ENCODE measurements around the gene CIAO2B. TPM values are rescaled to one million over a fixed set of nuclear protein-coding genes. Genes with fewer than 3 reads are reported as not detected.
A peak's percentile ranks its signal among the peaks of the same experiment; 100 is the strongest.

CIAO2B gene
- total RNA-seq, 1 donor from 2014 or later, result 156 TPM

DNA sequence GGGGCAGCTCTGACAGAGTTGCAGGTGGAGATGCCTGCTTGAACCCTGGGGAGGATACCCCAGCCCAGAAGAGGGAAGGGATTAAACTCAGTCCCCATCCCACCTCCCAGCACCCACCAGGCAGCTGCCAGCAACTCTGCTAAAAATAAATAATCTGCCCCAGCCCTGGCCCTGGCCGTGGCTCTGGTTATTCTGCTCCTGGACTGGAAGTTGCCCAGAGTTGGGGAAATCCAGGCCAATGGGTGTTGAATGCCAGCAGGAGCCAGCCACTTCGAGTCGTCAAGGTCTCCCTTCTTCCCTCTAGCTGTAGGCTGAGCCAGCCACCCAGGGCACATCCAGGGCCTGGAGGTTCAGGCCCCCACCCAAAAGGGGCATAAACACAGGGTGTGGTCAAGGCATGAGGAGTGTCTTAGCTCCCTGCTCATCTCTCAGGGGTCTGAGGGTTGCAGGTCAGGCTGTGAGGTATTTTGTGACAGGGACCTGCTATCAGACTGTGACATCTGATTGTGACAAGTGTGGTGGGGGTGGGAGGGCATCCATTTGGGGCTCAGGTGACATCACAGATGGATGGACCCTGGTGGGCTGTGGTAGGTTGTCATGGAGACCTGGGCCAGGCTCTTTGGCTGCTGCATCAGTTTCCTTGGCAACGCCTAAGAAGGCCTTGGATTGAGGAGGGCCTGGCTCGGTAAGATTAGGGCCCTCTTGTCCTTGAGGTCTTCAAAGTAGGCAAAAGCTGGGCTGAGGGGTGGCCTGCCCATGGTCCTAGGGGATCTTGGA, 7.8 kb downstream of the CIAO2B start:
- no peak for DNase-seq (ENCODE audit: low read depth)
- TF ChIP-seq, protein P1, sequence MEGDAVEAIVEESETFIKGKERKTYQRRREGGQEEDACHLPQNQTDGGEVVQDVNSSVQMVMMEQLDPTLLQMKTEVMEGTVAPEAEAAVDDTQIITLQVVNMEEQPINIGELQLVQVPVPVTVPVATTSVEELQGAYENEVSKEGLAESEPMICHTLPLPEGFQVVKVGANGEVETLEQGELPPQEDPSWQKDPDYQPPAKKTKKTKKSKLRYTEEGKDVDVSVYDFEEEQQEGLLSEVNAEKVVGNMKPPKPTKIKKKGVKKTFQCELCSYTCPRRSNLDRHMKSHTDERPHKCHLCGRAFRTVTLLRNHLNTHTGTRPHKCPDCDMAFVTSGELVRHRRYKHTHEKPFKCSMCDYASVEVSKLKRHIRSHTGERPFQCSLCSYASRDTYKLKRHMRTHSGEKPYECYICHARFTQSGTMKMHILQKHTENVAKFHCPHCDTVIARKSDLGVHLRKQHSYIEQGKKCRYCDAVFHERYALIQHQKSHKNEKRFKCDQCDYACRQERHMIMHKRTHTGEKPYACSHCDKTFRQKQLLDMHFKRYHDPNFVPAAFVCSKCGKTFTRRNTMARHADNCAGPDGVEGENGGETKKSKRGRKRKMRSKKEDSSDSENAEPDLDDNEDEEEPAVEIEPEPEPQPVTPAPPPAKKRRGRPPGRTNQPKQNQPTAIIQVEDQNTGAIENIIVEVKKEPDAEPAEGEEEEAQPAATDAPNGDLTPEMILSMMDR (IDR thresholded peaks at IDR 0.05; ENCODE audit: insufficient read depth, low read length, poor library complexity, severe bottlenecking), result no peak

GRCh38 chr16:66925322-66925840, 8.8 kb downstream of the CIAO2B start, which contains the start of gene RRAD:
RRAD (minus strand) TSS chr16:66925535; CDS start chr16:66925179, 356 bp downstream.
- H3K36me3 ChIP-seq (ENCODE audit: control insufficient read depth, insufficient read depth, low read length), result no peaks in the 10 kb centered on the region
- DNase-seq (ENCODE audit: low read depth), result peak; percentile 61
- peak within 1 kb of the TSS; percentile 60 for H3K4me3 ChIP-seq (ENCODE audit: low read depth, low read length)
- TF ChIP-seq, protein P1 (IDR thresholded peaks at IDR 0.05; ENCODE audit: insufficient read depth, low read length, poor library complexity, severe bottlenecking), result no peak
- no peaks in the 10 kb centered on the region for H3K27me3 ChIP-seq (ENCODE audit: control insufficient read depth, insufficient read depth, low read length)

More for the DNA sequence above, 7.8 kb downstream of the CIAO2B start:
- Histone ChIP-seq H3K36me3 (ENCODE audit: control insufficient read depth, insufficient read depth, low read length) (no peaks in the 10 kb centered on the region), H3K4me3 (ENCODE audit: low read depth, low read length) (no peak overlapping the region), H3K27me3 (ENCODE audit: control insufficient read depth, insufficient read depth, low read length) (no peaks in the 10 kb centered on the region)

DNA sequence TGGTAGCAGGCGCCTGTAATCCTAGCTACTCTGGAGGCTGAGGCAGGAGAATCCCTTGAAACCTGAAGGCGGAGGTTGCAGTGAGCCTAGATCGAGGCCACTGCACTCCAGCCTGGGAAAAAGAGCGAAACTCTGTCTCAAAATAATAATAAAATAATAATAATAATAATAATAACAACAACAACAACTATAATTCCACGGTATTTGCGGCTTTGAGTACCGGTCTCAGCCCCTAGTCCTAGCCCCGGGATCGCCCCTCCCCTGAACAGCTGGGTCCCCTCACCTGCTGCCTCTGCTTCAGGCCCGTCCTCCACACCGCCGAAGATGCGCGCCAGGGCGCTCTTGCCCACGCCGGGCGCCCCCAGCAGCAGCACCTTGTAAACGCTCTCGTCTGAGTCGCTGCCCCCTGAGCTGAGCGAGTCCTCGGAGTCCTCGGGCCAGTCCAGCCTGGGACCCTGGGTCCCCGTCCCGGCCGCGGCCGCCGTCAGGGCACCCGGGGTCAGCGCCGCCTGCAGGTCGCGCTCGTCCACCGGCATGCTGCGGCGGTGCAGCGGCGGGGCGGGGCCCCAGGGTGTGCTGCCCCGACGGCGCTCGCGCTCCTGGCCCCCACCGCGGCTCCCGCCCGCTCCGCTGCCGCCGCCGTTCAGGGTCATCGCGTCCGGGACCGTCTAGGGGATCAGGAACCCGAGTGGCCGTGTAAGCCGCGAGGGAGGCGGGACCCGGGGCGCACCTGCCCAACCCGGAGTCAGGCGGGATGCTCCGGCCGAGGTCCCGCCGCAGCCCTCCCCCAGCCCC, 9.5 kb downstream of the CIAO2B start:
- H3K36me3 ChIP-seq (ENCODE audit: control insufficient read depth, insufficient read depth, low read length), result no peaks in the 10 kb centered on the region
- TF ChIP-seq, protein P1 (IDR thresholded peaks at IDR 0.05; ENCODE audit: insufficient read depth, low read length, poor library complexity, severe bottlenecking), result no peak
- no peaks in the 10 kb centered on the region for H3K27me3 ChIP-seq (ENCODE audit: control insufficient read depth, insufficient read depth, low read length)
- DNase-seq (ENCODE audit: low read depth), result no peak
- peak overlapping the region; percentile 60 for H3K4me3 ChIP-seq (ENCODE audit: low read depth, low read length)

- no peaks in the 10 kb centered on the region for H3K36me3 ChIP-seq (ENCODE audit: control insufficient read depth, insufficient read depth, low read length)
- DNase-seq (ENCODE audit: low read depth), result no peak
- H3K4me3 ChIP-seq (ENCODE audit: low read depth, low read length), result no peak overlapping the region
- no peaks in the 10 kb centered on the region for H3K27me3 ChIP-seq (ENCODE audit: control insufficient read depth, insufficient read depth, low read length)
- TF ChIP-seq, protein P1 (IDR thresholded peaks at IDR 0.05; ENCODE audit: insufficient read depth, low read length, poor library complexity, severe bottlenecking), result no peak
Observed at GRCh38 chr16:66923866-66924265, 10.3 kb downstream of the CIAO2B start.

DNA sequence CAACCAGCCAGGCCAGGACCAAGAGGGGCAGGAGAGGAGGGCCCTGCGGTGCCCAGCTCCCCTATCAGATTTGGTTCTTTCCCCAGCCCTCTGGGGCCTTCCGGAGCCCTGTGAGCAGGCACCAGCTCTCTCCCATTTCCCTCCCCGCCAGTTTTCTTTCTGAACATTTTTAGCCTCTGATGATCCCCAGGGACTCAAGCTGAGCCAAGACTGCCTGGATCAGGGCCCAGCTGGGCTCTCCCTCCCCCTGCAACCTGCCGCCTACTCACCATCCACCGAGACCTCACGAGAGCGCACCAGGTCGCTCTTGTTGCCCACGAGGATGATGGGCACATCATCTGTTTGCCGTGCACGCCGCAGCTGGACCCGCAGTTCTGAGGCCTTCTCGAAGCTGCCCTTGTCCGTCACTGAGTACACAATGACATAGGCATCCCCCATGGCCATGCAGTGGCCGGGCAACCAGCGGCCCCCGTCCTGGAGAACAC, 10.9 kb downstream of the CIAO2B start:
- no peaks in the 10 kb centered on the region for H3K36me3 ChIP-seq (ENCODE audit: control insufficient read depth, insufficient read depth, low read length)
- no peak overlapping the region for H3K4me3 ChIP-seq (ENCODE audit: low read depth, low read length)
- H3K27me3 ChIP-seq (ENCODE audit: control insufficient read depth, insufficient read depth, low read length), result no peaks in the 10 kb centered on the region
- no peak for DNase-seq (ENCODE audit: low read depth)
- TF ChIP-seq, protein P1 (IDR thresholded peaks at IDR 0.05; ENCODE audit: insufficient read depth, low read length, poor library complexity, severe bottlenecking), result no peak
